HepG2 (cell line): Measurements from ENCODE around the gene CAND1. TPM values are rescaled to one million over a fixed set of nuclear protein-coding genes. Genes with fewer than 3 reads are reported as not detected.
A peak's percentile ranks its signal among the peaks of the same experiment; 100 is the strongest.

Experiments used
- AHR ChIP-seq: IDR thresholded peaks from 2 replicates; pipeline ENCODE4 v1.6.1; 2018; ENCODE audit warnings: missing genetic modification reagents, missing compliant biosample characterization
- ARID5B ChIP-seq: IDR thresholded peaks from 2 replicates; pipeline ENCODE4 v1.4.0; 2020; ENCODE audit warnings: mild to moderate bottlenecking, missing genetic modification reagents
- ARNTL ChIP-seq: sonication (generic); formaldehyde crosslinking; IDR thresholded peaks from 2 replicates; pipeline ENCODE4 v1.4.0; 2020; ENCODE audit warnings: mild to moderate bottlenecking, missing genetic modification reagents
- ETS1 ChIP-seq: sonication (generic); formaldehyde crosslinking; IDR thresholded peaks from 2 replicates; pipeline ENCODE4 v1.4.0; 2020; ENCODE audit warnings: missing genetic modification reagents
- MAZ ChIP-seq, 2 experiments: sonication (generic) in 1 of 2; formaldehyde crosslinking in 1 of 2; IDR thresholded peaks; 2 replicates each; pipeline versions ENCODE4 v1.5.0 to v1.6.1; 2012 to 2020; ENCODE audit warnings: low read depth in 2 of 2, mild to moderate bottlenecking in 2 of 2, borderline replicate concordance in 1 of 2, improper control_type of control experiment in 1 of 2, low read length in 1 of 2, missing genetic modification reagents in 1 of 2, moderate library complexity in 1 of 2
- RBFOX2 ChIP-seq: fragments of 200-400 bp; formaldehyde crosslinking; IDR thresholded peaks from 2 replicates; pipeline ENCODE4 v1.6.1; 2017; ENCODE audit warnings: low read depth, mild to moderate bottlenecking, low read length
- SALL1 ChIP-seq: sonication (generic); formaldehyde crosslinking; IDR thresholded peaks from 2 replicates; pipeline ENCODE4 v1.8.0; 2022; ENCODE audit warnings: mild to moderate bottlenecking, missing genetic modification reagents
- SNAPC2 ChIP-seq: sonication (generic); formaldehyde crosslinking; IDR thresholded peaks from 2 replicates; pipeline ENCODE4 v1.8.1; 2022; ENCODE audit warnings: mild to moderate bottlenecking, missing genetic modification reagents
- ZEB1 ChIP-seq: IDR thresholded peaks from 2 replicates; pipeline ENCODE4 v1.6.1; 2012; ENCODE audit warnings: mild to moderate bottlenecking, low read depth, inconsistent platforms; ENCODE audit not compliant: insufficient replicate concordance
- ZNF331 ChIP-seq: sonication (generic); formaldehyde crosslinking; IDR thresholded peaks from 2 replicates; pipeline ENCODE4 v1.4.0; 2020; ENCODE audit warnings: missing genetic modification reagents
- ZNF576 ChIP-seq: sonication (generic); formaldehyde crosslinking; IDR thresholded peaks from 2 replicates; pipeline ENCODE4 v1.4.0; 2020; ENCODE audit warnings: mild to moderate bottlenecking, missing genetic modification reagents
- ZNF720 ChIP-seq: sonication (generic); formaldehyde crosslinking; IDR thresholded peaks from 2 replicates; pipeline ENCODE4 v1.4.0; 2020; ENCODE audit warnings: missing genetic modification reagents
- ZSCAN31 ChIP-seq: sonication (generic); formaldehyde crosslinking; IDR thresholded peaks from 2 replicates; pipeline ENCODE4 v1.5.0; 2020; ENCODE audit warnings: low read depth, mild to moderate bottlenecking, missing genetic modification reagents
- polyA plus RNA-seq, 8 experiments: library from polyadenylated mRNA; depleted of rRNA in 3 of 8; stranded (reverse) in 7 of 8; unstranded in 1 of 8; fragments of >200 nt; fragmentation: Illumina TruSeq in 4 of 8; extraction: Trizol in 4 of 8; gene quantifications; 2 replicates each; pipeline versions ENCODE4 v1.2.1 to v1.2.3, GENCODE V29; 2011 to 2016; ENCODE audit warnings: low read depth in 4 of 8, missing spikeins in 1 of 8, mixed read lengths in 1 of 8; ENCODE audit not compliant: insufficient read depth in 1 of 8
- total RNA-seq, 5 experiments: library from RNA; depleted of rRNA; stranded (reverse); fragments of >200 nt; fragmentation: Illumina TruSeq; extraction: Trizol; gene quantifications; 2 replicates each; pipeline ENCODE4 v1.2.3, GENCODE V29; 2016; ENCODE audit warnings: low read depth in 1 of 5
- TF ChIP-seq, protein P1 (sequence below): sonication (generic); formaldehyde crosslinking; IDR thresholded peaks from 2 replicates; pipeline ENCODE4 v1.8.0; 2023; ENCODE audit warnings: mild to moderate bottlenecking, missing genetic modification reagents
- TF ChIP-seq, protein P2 (sequence below): IDR thresholded peaks from 2 replicates; pipeline ENCODE4 v1.6.1; 2012; ENCODE audit warnings: low read depth, low read length, improper control_type of control experiment
- TF ChIP-seq, protein P3 (sequence below): sonication (generic); formaldehyde crosslinking; IDR thresholded peaks from 2 replicates; pipeline ENCODE4 v1.4.0; 2020; ENCODE audit warnings: missing genetic modification reagents, borderline replicate concordance

Gene CAND1
- total and polyA plus RNA-seq, 2 of the 13 experiments (the other 11 are each of a cell fraction or from before 2014, with no cell fraction given), result 56.2 to 138 TPM

DNA sequence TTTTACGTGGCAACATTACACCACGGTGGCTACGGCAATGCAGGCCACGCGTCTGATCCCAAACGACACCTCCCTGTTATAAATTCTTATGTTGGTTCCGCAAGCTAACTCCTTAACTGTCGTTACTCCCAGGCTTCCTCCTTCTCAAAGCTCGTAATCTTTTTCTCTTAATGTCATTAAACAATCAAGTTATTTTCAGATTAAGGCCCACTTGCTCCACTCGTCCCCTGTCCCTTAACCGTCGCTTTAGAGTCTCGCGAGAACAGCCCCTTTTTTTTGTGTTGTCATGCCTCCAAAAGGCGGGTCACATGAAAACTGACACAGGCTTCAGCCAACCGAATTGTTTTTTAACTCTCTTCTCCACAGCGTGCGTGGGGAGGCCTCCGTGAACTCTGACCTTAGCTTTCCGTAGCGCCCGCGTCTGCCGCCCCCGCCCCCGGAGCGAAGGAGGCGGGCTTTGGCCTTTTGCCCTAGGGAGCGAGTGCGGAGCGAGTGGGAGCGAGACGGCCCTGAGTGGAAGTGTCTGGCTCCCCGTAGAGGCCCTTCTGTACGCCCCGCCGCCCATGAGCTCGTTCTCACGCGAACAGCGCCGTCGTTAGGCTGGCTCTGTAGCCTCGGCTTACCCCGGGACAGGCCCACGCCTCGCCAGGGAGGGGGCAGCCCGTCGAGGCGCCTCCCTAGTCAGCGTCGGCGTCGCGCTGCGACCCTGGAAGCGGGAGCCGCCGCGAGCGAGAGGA lies at the start of gene CAND1 (continued):
- TF ChIP-seq, protein P1, sequence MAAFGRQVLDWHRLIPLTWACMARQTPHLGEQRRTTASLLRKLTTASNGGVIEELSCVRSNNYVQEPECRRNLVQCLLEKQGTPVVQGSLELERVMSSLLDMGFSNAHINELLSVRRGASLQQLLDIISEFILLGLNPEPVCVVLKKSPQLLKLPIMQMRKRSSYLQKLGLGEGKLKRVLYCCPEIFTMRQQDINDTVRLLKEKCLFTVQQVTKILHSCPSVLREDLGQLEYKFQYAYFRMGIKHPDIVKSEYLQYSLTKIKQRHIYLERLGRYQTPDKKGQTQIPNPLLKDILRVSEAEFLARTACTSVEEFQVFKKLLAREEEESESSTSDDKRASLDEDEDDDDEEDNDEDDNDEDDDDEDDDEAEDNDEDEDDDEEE (CRISPR knock-in tag), result peak; percentile 78; the same call in 1 of the 2 replicates
- TF ChIP-seq, protein P2, sequence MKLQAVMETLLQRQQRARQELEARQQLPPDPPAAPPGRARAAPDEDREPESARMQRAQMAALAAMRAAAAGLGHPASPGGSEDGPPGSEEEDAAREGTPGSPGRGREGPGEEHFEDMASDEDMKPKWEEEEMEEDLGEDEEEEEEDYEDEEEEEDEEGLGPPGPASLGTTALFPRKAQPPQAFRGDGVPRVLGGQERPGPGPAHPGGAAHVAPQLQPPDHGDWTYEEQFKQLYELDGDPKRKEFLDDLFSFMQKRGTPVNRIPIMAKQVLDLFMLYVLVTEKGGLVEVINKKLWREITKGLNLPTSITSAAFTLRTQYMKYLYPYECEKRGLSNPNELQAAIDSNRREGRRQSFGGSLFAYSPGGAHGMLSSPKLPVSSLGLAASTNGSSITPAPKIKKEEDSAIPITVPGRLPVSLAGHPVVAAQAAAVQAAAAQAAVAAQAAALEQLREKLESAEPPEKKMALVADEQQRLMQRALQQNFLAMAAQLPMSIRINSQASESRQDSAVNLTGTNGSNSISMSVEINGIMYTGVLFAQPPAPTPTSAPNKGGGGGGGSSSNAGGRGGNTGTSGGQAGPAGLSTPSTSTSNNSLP, result no peak
- TF ChIP-seq ZSCAN31 (0 out of 2 replicates have a peak, but pooled peaks have one; percentile 32), ZEB1 (peak; percentile 35), ARNTL (CRISPR knock-in tag) (peak; percentile 50), ZNF720 (no peak), ARID5B (CRISPR knock-in tag) (peak; percentile 64; the same call in 1 of the 2 replicates), SNAPC2 (peak; percentile 34; the same call in 1 of the 2 replicates), ZNF576 (CRISPR knock-in tag) (no peak), ZNF331 (CRISPR knock-in tag) (peak; percentile 13; the same call in 1 of the 2 replicates), RBFOX2 (peak; percentile 92), AHR (CRISPR knock-in tag) (peak; percentile 96; the same call in 1 of the 2 replicates), ETS1 (CRISPR knock-in tag) (no peak), MAZ (IDR thresholded peaks at IDR 0.05; ENCODE audit: borderline replicate concordance, low read depth, low read length) (peak; percentile 89), MAZ (CRISPR knock-in tag; IDR thresholded peaks at IDR 0.05; ENCODE audit: low read depth) (peak; percentile 91), SALL1 (peak; percentile 87)
- TF ChIP-seq, protein P3, sequence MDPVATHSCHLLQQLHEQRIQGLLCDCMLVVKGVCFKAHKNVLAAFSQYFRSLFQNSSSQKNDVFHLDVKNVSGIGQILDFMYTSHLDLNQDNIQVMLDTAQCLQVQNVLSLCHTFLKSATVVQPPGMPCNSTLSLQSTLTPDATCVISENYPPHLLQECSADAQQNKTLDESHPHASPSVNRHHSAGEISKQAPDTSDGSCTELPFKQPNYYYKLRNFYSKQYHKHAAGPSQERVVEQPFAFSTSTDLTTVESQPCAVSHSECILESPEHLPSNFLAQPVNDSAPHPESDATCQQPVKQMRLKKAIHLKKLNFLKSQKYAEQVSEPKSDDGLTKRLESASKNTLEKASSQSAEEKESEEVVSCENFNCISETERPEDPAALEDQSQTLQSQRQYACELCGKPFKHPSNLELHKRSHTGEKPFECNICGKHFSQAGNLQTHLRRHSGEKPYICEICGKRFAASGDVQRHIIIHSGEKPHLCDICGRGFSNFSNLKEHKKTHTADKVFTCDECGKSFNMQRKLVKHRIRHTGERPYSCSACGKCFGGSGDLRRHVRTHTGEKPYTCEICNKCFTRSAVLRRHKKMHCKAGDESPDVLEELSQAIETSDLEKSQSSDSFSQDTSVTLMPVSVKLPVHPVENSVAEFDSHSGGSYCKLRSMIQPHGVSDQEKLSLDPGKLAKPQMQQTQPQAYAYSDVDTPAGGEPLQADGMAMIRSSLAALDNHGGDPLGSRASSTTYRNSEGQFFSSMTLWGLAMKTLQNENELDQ (CRISPR knock-in tag), result 0 out of 2 replicates have a peak, but pooled peaks have one; percentile 17
